ENCODE data around the gene HOXD12.

DNA sequence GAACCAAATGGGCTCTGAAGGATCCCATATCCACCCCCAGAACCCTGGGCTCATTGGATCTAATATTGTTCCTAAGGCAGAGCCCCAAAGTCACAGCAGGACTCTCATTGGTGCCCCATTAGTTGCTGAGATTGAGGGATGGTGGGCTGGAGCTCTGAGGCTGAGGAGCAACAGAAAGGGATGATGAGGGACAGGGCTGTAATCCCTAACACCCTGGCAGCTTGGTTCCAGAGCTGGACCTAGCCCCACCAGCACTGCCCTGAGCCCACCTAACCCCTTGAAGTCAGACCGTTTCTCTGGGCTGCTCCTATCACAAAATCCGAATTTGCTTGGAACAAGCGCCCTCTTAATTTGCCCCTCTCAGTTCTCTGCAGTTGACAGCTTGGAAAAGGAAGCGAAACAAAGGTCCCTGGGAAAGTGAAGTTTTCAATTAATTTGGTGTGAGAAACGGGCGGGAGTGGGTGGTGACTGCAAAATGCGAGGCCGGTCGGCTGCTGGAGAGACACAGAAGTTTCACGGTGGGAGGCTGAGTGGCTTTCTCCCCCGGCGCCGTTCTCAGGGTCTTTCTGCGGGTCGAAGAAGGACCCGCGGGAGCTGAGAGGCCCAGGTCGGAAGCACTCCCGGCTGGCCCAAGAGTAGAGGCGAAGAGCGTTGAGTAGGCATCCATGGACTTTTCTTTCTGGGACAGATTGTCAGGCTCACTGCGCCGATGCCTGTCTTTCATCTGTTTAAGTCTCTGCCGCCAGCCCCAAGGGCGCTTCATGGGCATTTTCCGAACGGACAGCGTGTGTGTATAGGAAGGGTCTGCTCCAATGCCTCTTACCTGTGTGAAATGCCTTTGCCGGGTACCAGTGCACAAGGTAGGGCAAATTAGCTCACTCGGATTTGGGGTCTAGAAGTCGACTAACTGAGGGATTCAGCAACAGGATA, 8.0 kb upstream of the HOXD12 start:
- TF ChIP-seq, protein P1, sequence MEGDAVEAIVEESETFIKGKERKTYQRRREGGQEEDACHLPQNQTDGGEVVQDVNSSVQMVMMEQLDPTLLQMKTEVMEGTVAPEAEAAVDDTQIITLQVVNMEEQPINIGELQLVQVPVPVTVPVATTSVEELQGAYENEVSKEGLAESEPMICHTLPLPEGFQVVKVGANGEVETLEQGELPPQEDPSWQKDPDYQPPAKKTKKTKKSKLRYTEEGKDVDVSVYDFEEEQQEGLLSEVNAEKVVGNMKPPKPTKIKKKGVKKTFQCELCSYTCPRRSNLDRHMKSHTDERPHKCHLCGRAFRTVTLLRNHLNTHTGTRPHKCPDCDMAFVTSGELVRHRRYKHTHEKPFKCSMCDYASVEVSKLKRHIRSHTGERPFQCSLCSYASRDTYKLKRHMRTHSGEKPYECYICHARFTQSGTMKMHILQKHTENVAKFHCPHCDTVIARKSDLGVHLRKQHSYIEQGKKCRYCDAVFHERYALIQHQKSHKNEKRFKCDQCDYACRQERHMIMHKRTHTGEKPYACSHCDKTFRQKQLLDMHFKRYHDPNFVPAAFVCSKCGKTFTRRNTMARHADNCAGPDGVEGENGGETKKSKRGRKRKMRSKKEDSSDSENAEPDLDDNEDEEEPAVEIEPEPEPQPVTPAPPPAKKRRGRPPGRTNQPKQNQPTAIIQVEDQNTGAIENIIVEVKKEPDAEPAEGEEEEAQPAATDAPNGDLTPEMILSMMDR (IDR thresholded peaks at IDR 0.05; ENCODE audit: low read length) = no peak
- TF ChIP-seq EZH2 (optimal IDR thresholded peaks at IDR 0.05; ENCODE audit: low read depth, low read length) (no peak), EZH2phosphoT487 (IDR thresholded peaks at IDR 0.05; ENCODE audit: low read length) (no peak)

Measured in MM.1S (cell line).